T-helper 22 cell (primary cell): ENCODE measurements around the gene UBE2G2.

ENCODE experiments used
- DNase-seq: peaks from one replicate; pipeline ENCODE4 v3.0.0-alpha.2; 2020; ENCODE audit warnings: low read depth

Gene UBE2G2

DNA sequence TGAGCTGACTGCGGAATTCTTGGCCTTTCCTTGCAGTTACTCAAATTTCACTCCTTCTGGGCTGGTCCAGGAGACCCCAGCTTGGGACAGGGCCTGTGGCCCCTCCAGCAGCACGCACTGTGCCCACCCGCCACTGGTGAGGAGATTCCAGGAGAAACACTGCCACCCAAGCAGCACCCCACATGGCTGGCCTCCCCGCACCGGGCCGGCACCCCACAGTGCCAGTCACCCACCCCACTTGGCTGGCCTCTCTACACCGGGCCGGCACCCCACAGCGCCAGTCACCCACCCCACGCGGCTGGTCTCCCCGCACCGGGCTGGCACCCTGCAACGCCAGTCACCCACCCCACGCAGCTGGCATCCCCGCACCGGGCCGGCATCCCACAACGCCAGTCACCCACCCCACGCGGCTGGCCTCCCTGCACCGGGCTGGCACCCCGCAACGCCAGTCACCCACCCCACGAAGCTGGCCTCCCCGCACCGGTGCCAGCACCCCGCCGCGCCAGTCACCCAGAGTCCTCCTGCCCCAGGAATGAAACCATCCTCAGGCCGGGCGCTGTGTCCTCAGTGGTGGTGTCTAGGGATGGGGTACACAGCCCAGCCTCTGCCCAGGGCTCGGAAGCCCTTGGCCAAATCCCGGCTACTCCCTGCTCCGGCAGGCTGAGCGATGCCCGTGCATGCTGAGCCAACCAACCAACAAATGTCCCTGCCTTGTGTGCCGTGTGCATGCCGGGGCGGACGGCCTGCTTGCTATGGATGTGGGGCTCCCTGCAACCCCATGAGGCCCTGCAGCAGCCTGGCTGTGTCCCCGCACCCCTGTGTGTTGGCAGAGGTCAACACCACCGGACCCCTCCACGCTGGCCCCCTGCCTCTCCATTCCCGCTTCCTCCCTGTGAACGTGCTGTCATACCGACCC, 51.6 kb downstream of the UBE2G2 start:
- DNase-seq = no peak

DNA sequence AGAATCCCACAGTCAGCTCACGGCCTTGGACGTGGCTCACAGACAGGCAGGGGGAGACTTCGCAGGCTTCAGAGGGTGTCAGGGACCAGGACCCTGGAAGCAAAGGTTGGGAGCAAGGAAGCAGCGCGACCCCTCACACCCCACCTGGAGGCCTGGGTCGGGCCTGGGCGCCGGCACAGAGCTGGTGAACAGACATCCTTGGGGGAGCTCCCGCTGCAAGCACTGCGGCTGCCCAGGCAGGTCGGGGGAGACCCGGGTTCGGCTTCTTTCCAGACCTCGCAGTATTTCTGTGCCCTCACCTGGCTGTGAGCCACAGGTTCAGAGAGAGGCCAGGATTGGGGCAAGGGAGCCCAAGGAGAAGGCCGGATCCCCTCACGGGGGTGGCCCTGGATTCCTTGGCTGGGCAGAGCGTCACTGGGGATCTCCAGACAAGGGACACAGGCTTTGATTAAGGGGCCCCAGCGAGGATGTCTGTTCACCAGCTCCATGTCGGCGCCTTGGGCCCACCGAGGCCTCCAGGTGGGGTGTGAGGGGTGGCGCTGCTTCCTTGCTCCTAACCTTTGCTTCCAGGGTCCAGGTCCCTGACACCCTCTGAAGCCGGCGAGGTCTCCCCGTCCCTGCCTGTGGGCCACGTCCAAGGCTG, 52.4 kb downstream of the UBE2G2 start:
- DNase-seq = no peak

DNA sequence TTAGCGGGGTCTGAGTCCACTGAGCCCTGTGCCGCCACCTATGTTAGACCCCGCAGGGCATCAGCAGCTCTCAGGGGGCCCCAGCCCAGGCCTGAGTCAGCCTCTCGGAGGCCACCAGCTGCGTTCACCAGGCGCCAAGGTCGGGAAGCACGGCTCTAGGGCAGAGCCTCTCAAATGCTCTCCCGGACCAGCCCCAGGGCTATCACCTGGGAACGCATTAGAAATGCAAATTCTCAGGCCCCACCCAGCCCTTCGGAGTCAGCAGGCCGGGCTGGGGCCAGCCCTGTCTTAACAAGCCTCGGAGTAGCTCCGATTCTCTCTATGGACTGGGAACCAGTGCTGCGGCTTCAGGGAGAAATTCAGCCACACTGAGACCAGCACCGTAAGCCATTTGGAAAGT, 53.0 kb downstream of the UBE2G2 start:
- no peak for DNase-seq

DNA sequence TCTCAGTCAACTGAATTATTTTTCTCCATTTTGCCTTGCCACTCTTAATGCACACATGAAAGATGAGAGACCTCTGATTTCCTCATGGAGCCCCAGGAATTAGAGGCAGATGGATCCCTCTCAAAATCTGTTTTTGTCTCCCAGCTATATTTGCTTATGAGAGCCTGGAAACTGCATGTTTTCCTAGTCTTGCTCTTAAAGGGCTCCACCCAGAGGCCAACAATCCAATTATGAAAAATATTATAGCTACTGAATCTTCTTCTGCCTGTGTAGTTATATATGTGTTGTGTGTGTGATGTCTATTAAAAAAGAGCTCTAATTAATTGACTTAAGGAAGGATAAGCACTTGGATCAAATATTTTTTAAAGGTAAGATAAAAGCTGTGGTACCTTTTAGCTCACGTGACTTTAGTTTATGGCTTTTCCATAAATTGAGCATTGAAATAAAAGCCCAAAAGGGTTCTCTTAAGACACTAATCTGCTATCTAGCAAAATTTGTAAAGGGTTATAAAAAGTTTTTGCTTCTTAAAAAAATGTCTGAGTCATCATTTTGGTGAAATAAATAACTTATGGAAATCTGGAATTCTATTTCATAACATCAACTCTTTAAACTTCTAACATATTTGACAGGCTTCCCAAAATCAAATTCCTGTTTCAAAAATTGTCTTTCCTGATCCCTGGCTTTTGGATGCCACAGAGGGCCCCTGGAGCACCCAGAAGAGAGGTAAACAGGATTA, 59.0 kb downstream of the UBE2G2 start:
- no peak for DNase-seq

DNA sequence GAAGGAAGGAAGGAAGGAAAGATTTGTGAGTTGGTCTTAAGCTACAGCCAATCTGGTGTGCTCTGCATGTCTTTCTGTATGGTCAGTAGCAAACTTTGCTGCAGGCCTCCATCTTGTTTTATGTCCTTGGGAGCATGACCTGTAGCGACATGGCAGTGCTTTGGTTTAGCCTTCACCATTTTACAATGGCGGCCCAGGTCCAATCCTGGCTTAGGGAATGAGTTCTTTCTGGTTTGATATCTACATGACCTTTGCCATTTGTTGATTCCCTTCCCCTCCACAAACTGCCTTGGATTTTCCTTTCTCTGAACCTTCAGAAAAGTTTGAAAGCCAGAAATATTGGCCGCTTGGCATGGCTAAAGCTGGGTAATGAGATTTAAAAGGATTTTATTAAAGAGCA, 59.7 kb downstream of the UBE2G2 start:
- DNase-seq = no peak

DNA sequence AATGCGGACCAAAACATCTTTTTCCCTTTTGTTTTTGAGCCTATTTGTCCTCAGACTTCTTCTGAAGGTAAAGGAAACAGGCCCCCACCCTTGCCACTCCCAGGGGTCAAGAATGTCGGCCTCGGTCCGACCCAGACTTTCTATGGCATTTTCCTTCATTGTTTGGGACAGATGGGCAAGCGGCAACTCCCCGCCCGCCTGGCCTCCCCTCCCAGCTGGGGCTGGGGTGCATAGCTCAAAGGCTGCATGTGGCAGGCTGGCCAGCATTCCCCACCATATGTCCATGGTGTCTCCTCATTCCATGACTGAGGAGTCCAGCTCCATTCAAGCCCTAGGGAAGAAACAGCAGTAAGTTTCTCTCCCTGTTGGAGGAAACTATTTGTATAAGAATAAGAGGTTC, 60.9 kb downstream of the UBE2G2 start:
- DNase-seq = no peak

DNA sequence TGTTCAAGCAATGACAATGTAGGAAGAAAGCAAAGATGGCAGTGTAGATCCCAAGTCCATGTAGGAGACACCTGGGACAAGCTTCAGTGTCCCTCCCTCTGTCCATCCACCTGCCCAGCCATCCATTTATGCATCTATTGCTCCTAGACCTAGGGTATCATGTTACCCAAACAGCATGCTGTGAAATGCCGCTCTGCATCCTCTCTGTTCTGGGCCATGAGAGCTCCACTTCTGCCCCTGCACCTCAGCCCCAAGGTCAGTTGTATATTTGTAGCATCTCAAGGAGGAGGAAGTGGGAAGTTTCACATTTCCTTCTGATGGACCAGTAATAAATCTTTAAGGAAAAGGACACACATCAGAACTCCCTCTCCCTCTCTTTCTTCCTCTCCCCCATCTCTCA, 62.3 kb downstream of the UBE2G2 start:
- no peak for DNase-seq

DNA sequence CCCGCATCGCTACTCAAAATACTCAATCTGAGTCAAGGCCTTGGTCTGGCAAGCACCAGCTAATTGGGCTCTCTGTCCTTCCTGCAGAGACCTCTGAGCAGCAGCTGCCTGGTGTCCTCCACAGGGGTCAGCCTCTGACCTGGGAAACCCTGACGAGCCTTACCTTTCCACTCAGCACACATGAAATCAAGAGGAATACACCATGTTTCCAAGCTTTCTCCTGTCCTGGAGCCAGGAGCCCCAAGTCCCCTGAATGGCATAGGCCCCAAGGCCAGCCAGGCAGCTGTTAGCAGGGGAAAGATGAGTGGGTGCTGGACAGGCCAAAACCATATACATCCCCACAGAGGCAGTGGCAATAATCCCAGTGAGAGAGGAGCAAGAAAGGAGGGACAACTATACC, 63.0 kb downstream of the UBE2G2 start:
- DNase-seq = no peak

DNA sequence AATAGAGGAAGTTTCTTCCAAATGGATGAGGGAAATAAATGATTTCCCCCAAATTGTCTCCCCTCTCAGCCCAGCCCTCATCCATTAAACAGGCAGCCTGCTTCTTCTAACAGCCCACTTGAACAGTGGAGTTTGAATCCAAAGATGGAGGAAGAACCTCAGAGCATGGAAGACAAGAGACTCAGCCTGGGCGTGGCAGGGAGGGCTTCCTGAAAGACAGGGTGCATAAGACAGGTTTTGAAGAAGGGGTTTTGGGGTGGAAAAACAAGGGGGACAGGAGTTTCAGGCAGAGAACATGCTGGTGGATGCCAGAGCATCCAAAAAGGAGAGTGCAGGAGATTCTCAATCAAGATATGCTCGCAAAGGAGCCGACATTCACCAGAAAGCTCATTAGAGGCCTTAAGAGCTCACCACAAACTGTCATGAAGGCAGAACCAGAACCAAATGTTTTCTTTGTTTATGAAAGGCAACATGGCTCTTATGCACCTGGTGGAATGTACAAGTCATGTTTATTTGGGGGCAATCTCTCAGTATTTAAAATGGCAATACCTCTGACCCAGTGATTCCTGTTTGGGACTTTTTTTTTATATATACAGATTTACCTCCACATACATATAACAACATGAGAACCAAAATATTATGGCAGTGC, 63.8 kb downstream of the UBE2G2 start:
- no peak for DNase-seq

DNA sequence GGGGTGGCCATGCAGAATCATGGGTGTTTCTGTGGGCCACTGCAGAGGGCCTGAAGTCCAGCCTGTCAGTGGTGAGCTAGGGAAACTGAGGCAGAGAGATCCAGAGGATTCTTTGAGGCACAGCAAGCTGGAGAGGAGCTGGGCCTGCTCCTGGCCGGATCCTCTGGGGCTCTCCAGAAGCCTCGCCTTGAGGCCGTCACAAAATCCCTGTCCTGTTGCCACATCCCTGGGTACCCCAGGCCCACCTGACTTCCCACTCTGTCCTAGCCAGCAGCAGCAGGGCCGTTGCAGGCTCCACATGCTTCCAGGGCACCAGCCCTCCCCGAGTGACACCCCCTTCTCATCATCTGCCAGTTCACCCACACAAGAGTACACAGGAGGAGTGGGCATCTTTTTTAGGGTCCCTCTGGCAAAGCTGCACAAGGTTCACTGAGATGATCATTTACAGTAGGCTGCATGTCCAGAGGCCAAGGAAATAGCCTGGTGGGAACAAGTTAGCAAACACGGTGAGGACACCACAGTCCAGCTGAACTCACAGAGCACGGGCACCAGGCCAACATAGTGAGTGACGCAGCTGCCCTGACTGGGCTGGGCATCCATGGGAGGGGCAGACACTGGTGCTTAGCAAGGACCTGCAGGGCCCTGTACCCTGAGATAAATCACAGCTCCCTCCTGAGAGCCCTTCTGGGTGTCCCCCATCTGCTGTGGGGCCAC, 65.2 kb downstream of the UBE2G2 start:
- DNase-seq = no peak

DNA sequence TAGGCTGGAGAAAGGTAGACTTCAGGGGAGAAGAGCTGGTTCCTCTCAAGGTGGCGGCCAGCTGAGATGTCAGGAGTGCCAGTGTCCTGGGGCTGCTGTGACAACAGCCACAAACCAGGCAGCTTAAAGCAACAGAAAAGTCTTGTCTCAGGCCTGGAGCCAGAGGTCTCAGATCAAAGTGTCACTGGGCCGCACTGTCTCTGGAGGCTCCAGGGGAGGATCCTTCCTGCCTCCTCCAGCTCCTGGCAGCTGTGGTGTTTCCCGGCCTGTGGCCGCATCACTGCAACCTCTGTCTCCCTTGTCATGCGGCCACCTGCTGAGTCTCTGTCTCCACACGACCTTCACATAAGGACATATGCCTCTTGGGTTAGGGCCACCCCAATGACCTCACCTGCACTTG, 65.8 kb downstream of the UBE2G2 start:
- DNase-seq = no peak

DNA sequence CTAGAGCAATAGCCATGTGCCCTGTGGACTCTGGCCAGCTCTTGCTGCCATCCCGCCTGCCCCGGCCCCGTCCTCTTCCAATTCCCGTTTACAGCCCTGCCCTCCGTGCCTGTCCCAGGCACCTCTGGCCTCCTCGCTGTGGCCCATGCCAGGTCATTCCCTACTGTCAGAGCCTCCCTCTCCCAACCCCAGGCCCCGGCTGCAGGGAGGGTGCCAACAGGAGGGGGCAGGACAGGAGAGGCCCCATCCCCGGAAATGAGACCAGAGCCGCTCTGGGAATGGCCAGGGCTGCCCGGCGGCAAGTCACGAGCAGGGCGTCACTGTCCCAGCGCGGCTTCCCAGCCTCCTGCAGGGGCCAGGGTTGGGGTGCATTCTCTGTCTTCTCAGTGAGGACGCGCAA, 66.8 kb downstream of the UBE2G2 start:
- DNase-seq = no peak

DNA sequence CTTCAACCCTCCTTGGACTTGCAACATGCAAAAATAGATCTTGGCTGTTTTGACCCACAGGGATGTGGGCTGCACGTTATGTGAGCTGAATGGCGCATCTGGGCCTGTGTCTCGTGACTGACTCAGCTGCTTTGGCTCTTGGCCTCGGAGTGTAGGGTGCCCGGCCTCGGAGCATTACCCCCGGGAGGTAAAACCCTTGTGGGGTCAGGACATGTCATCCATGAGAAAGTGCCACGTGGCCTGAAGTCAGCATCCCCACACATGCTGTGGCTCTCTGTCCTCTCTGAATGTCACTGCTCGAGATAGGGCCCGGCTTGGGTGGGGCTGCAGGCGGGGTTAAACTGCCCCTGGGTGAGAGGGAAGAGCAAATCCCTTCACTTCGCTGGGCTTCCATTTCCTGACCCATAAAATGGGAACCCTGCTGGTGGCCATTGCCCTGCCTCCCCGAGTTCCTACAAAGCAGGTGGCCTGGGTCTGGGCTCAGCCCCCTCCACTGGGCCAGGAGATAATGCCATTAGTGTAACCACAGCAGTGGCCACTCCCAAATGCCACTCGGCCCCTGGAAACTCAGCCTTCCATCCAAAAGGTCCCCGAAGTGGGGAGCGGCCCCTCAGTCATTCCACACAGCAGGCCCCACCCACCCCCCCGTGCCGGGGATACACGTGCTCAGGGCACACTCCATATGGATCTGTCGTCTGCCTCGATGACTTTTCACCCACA, 67.4 kb downstream of the UBE2G2 start:
- no peak for DNase-seq

DNA sequence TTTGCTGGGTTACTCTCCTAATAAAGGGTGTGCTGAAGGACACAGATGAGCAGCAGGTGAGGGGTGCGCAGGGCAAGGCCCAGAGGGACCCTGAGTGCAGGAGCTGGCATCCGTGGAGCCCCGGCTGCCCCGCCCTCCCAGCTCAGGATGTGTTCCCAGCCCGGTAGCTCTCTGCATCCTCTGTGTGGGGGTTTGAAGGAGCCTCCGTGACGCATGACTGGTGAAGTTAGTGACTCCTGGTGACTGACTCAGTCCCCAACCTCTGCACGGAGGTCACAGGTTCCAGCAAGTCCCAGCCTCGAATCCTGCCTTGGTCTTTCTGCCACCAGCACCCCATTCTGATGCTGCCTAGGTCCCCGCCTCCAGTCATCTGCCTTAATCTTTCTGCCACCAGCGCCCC, 68.7 kb downstream of the UBE2G2 start:
- no peak for DNase-seq

DNA sequence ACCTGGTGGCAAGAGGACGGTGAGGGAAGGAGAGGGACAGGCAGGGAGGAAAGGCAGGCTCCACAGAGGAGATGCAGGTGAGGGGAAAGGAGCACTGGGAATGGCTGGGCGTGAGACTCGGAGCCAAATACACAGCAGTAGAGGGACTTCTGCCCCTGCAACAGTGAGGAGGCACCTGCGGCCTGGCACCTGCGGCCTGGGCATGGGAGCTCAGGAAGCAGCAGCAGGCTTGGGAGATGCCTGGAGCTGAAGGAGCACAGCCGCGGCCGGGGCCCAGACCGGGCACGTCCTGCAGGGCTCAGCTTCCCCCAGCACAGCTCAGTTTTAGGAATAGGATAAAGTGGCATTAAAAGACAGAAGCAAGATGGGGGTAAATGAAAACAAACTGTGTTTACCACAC, 69.4 kb downstream of the UBE2G2 start:
- no peak for DNase-seq

DNA sequence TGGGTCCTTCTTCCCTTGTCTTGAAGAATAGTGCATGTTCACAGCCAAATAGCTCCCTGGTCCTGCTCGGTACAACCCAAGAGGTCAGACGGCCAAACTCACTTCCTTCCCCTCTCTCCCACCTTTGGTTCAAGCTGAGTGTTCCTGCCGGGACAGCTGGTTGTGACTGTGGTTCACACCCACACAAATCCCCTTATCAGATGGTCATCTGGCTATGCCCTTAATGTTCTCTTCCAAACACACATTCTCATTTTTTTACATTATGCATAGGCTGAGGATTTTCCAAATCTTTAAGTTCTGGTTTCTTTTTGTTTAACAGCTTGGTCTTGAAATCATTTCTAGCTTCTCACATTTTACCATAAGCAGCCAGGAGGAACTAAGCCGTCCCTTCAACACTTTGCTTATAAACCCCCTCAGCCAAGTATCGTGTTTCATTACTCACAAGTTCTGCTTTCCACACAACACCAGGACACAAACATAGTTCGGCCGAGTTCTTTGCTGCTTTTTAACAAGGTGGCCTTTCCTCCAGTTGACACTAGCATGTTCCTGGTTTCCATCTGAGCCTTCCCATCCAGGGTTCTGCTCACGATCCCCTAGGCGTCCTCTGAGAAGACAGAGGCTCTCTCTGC, 70.6 kb downstream of the UBE2G2 start:
- no peak for DNase-seq

DNA sequence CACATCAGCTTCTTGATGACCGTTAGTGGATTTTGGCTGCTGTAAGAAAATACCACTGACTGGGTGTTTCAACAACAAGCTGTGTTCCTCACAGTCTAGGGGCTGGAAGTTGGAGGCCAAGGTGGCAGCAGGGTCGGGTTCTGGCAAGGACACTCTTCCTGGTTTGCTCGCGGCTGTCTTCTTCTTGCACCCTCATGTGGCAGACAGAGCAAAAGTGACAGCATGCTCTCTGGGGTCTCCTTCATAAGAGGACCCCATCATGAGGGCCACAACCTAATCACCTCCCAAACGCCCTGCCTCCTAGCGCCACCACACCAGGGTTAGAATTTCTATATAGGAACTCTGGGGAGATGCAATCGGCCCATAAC, 71.6 kb downstream of the UBE2G2 start:
- DNase-seq = no peak

DNA sequence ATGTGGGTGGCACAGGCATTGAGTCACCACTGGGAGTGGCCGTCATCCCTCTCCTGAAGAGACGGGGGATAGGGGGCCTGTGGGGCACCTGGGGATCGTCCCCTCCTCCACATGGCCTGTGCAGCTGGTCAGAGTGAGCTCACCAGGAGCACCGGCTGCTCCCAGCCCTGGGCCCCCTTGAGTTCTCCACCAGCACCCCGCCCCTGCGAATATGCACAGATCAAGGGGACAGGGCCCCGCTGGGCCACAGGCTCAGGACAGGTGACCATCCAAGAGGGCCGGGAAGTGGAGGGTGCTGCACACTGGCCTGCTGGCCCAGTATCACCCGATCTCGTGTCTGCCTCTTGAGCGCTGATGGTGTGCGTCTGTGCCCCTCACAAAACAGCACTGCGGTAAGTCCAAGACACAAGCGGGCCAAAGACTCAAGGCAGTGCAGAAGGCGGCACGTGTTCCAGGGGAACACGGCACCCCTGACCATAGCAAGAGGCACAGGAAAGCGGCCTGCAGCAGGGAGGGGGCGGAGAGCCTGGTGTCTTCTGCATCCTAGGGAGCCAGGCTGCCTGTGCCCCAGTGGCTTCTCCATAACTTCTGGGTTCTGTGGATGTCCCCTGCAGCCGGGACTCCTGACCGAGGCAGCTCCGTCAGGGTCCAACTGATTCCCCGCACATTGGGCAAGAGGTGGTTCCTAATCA, 72.1 kb downstream of the UBE2G2 start:
- no peak for DNase-seq

DNA sequence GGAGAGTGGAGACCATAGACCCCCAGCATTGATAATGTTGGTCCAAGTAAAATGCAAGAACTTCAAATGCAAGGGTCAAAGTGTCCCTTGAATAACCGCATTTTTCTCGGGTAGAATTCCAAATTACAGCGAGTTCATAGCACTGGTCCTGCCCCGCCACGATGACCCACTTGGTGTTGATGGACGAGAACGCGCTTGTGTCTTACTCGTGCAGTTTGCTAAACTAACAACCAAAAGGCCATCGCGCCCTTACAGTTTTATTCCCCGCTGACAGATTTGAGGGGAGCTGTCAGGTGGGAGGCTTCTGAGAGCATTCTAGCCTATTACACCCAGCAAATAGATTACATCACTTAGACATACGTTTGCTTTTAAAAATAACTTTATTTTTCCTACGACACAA, 72.9 kb downstream of the UBE2G2 start:
- no peak for DNase-seq

DNA sequence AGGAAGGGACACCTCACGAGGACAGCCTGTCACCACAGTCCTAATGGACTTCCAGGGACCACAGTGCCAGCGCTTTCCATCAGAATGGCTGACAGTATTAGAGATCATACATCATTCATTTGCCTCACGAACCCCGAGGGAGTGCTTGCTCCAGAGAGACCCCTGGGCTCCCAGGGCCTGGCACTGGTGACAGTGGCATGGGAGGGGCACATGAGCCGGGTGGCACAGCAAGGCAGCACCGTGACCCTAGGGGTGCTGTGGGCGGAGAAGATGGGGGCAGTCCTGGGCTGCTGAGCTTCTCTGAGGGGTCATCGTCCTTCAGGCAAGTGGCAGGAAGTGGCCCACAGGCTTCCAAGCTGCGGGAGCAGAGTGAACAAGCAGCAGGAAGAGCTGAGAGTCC, 73.9 kb downstream of the UBE2G2 start:
- DNase-seq = no peak
